ENCODE data around the gene EP400. TPM values are rescaled to one million over a fixed set of nuclear protein-coding genes. Genes with fewer than 3 reads are reported as not detected.

EP400 gene
- total RNA-seq, 6 donors from 2014 or later, result 21.7 to 61.8 (median 40.4) TPM

DNA sequence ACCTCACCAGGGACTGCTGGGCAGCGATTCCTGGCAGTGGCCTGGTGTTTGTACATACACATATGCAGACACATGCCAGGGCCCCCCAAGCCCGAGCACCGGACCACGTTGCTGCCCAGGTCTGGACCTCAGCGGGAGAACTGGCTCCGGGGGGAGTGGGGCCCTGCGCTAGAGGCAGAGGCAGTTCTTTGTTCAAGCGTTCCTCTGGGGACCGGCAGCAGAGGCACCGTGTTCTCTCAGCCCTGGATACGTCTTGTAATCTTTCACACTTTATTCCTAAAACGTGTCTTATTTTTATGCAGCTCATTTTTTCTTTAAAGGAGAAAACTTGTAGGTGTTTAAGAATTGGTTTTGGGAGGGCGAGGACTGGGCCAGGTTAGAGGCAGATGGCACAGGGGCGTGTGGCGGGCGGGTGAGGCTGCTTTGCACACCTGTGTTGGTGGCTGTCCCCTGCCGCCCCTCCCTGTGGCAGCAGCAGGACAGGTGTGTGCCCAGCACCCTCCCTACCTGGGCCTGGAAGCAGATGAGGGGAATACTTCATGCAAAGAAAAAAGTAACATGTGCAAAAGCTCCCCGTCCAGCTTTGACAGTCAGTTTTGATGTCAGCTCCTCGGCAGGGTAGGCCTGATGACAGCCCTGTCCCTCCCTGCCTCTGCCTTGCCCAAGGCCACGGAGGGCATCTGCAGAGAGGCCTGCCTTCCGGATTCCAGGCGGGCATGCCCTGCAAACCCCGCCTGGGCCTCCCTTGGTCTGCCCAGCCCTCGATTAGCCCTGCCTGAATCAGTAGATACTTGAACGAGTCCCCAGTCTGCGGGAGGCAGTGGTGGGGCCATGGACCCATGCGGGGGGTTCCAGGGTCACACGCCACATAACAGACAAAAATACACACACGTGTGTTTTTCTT, 27.6 kb upstream of the EP400 start:
- H3K9me3 ChIP-seq, result no peaks in the 10 kb centered on the region
- peak in 1 of 2 donors; percentile 67 for DNase-seq

DNA sequence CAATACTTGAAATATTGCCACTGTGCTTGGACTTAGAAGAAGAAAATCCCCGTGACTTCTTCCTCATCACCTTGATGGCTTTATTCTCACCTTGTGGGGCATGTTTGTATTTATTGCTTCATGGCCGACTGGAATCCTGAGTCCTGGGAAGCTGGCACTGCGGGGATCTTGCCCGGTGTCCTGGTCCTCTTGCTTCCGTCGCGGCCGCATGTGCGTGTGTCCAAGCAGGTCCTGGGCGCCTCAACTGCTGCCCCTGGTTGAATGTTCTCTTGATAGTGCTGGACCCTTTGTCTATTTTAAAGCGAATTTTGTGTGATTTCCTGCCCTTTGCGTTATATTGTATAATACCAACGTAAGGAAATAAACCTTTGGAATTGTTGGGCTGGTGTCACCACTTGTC, 27.0 kb upstream of the EP400 start:
- H3K9me3 ChIP-seq, result no peaks in the 10 kb centered on the region
- peaks cover 10 to 49% (median 36%) of the 10 kb centered on the region in 4 donors for H3K36me3 ChIP-seq
- no peak overlapping the region for H3K27ac ChIP-seq
- no peak overlapping the region for H3K4me3 ChIP-seq
- no peak for ATAC-seq (ENCODE audit: low FRiP score in 2 of 2)
- 87 to 92% methylated on average over 13 of the region's 13 CpGs for WGBS, 2 donors
- H3K4me1 ChIP-seq, result peaks cover 0 to 5% (median 2%) of the 10 kb centered on the region in 4 donors
- TF ChIP-seq POLR2A (IDR thresholded peaks at IDR 0.05) (no peak), POLR2AphosphoS5 (IDR thresholded peaks at IDR 0.05) (no peak), EP300 (IDR thresholded peaks at IDR 0.05) (no peak)
- TF ChIP-seq, protein P1, sequence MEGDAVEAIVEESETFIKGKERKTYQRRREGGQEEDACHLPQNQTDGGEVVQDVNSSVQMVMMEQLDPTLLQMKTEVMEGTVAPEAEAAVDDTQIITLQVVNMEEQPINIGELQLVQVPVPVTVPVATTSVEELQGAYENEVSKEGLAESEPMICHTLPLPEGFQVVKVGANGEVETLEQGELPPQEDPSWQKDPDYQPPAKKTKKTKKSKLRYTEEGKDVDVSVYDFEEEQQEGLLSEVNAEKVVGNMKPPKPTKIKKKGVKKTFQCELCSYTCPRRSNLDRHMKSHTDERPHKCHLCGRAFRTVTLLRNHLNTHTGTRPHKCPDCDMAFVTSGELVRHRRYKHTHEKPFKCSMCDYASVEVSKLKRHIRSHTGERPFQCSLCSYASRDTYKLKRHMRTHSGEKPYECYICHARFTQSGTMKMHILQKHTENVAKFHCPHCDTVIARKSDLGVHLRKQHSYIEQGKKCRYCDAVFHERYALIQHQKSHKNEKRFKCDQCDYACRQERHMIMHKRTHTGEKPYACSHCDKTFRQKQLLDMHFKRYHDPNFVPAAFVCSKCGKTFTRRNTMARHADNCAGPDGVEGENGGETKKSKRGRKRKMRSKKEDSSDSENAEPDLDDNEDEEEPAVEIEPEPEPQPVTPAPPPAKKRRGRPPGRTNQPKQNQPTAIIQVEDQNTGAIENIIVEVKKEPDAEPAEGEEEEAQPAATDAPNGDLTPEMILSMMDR (IDR thresholded peaks at IDR 0.05), result no peak
- no peaks in the 10 kb centered on the region for H3K27me3 ChIP-seq
- DNase-seq, result peak in 1 of 2 donors; percentile 57

More for the DNA sequence above, 27.6 kb upstream of the EP400 start:
- H3K36me3 ChIP-seq, result peaks cover 10 to 55% (median 41%) of the 10 kb centered on the region in 4 donors
- TF ChIP-seq EP300 (IDR thresholded peaks at IDR 0.05) (no peak), POLR2AphosphoS5 (IDR thresholded peaks at IDR 0.05) (no peak), POLR2A (IDR thresholded peaks at IDR 0.05) (no peak)
- TF ChIP-seq, protein P1 (IDR thresholded peaks at IDR 0.05), result no peak
- H3K4me1 ChIP-seq, result peaks cover 0 to 5% (median 2%) of the 10 kb centered on the region in 4 donors
- ATAC-seq (ENCODE audit: low FRiP score in 2 of 2), result no peak
- H3K27ac ChIP-seq, result no peak overlapping the region
- H3K27me3 ChIP-seq, result no peaks in the 10 kb centered on the region
- 88 to 89% methylated on average over 25 to 29 of the region's 29 CpGs for WGBS, 2 donors
- no peak overlapping the region for H3K4me3 ChIP-seq

DNA sequence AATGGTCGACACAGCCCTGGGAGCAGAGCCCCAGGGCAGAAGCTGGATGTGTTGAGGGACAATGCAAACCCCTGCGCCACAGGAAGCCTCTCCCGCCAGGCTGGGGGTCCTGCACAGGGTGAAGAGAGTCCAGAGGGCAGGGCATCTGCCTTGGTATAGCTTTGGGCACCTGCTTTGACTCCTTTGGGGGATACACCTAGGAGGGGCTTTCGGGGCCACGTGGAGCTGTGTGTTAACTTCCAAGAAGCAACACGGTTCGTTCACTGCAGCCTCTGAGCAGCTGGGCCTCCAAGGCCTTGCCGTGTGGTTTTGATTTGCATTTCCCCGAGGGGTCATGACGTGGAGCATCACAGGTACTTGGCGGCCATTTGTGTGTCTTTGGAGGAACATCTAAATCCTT, 26.5 kb upstream of the EP400 start:
- TF ChIP-seq, protein P1 (IDR thresholded peaks at IDR 0.05), result no peak
- TF ChIP-seq POLR2AphosphoS5 (IDR thresholded peaks at IDR 0.05) (no peak), EP300 (IDR thresholded peaks at IDR 0.05) (no peak), POLR2A (IDR thresholded peaks at IDR 0.05) (no peak)
- Histone ChIP-seq H3K27me3 (no peaks in the 10 kb centered on the region), H3K36me3 (peaks cover 10 to 44% (median 33%) of the 10 kb centered on the region in 4 donors), H3K4me1 (peaks cover 0 to 10% (median 2%) of the 10 kb centered on the region in 4 donors), H3K27ac (no peak overlapping the region), H3K9me3 (no peaks in the 10 kb centered on the region), H3K4me3 (no peak overlapping the region)
- 83 to 95% methylated on average over 10 to 11 of the region's 11 CpGs for WGBS, 2 donors
- peak in 1 of 2 donors; percentile 37 for DNase-seq
- no peak for ATAC-seq (ENCODE audit: low FRiP score in 2 of 2)

DNA sequence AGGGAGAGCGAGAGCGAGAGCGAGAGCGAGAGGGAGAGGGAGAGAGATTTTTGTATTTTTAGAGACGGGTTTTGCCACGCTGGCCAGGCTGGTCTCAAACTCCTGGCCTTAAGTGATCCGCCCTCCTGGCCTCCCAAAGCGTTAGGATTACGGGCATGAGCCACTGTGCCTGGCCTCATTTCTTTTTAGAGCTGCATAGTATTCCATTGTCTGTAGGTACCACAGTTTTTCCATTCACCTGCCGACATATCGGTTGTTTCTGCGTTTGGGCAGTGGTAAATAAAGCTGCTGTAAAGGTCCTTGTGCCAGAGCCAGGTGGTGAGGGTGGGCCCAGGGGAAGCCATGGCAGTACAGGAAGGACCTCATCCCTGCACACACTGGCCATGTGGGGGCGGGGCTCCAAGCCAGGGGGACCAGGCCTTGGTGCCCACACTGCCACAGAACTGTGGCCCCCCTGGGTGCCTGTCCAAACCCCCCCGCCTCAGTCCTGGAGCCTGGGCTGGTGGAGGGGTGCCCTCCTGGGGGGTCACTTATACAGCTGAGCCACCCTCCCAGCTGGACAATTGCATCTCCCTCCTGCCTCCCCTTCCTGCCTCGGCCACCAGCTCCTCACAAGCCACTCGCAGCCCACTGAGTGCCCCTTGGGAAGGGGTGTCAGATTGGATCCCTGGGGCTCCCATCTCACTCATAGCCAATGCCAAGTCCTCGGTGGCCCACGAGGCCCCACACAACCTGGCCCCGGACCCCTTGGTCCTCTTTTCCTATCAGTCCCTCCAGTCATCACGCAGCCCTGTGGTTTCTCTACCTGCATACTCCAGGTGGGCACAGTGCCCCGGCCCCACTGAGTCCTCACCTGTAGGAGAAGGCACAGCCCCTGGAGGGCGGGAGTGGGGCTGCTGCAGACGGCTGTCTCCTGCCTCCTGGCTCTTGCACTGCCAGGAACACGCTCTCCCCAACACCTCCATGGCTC, 22.3 kb upstream of the EP400 start:
- H3K36me3 ChIP-seq, result peaks cover 0 to 14% (median 9%) of the 10 kb centered on the region in 4 donors
- H3K4me3 ChIP-seq, result no peak overlapping the region
- peaks cover 9 to 35% (median 13%) of the 10 kb centered on the region in 4 donors for H3K4me1 ChIP-seq
- no peak overlapping the region for H3K27ac ChIP-seq
- no peak for ATAC-seq (ENCODE audit: low FRiP score in 2 of 2)
- 86 to 97% methylated on average over 12 to 24 of the region's 24 CpGs for WGBS, 2 donors
- H3K9me3 ChIP-seq, result no peaks in the 10 kb centered on the region
- DNase-seq, result no peak
- TF ChIP-seq, protein P1 (IDR thresholded peaks at IDR 0.05), result no peak
- no peak for TF ChIP-seq POLR2AphosphoS5 (IDR thresholded peaks at IDR 0.05)
- no peaks in the 10 kb centered on the region for H3K27me3 ChIP-seq

Measured in upper lobe of left lung (tissue), 6 donors.